ENCODE measurements around the gene EEF1AKMT2. TPM values are rescaled to one million over a fixed set of nuclear protein-coding genes. Genes with fewer than 3 reads are reported as not detected.
"Not testable (repeated sequence)": the region's sequence is repeated elsewhere in the genome, so short reads cannot be mapped to it uniquely, and the experiment has no call there.

The EEF1AKMT2 gene
- 21.1 TPM for polyA plus RNA-seq
- long read RNA-seq, donor 1, partial matches to known transcripts: 0 of 2 reads
- long read RNA-seq, donor 1, other reads (novel, unspliced or antisense): 0 of 2 reads
- long read RNA-seq, donor 2, partial matches to known transcripts: 0 of 7 reads
- long read RNA-seq, donor 2, other reads (novel, unspliced or antisense): 0 of 7 reads
- long read RNA-seq, donor 3: 0 reads
- long read RNA-seq, donor 4, partial matches to known transcripts: 0 of 1 reads
- long read RNA-seq, donor 4, other reads (novel, unspliced or antisense): 0 of 1 reads
- long read RNA-seq, donor 5, partial matches to known transcripts: 0 of 7 reads
- long read RNA-seq, donor 5, other reads (novel, unspliced or antisense): 0 of 7 reads
- long read RNA-seq, donor 6, partial matches to known transcripts: 0 of 18 reads
- long read RNA-seq, donor 6, other reads (novel, unspliced or antisense): 16 of 18 reads
- long read RNA-seq, donor 7, partial matches to known transcripts: 0 of 1 reads
- long read RNA-seq, donor 7, other reads (novel, unspliced or antisense): 0 of 1 reads
- long read RNA-seq, donor 8, partial matches to known transcripts: 0 of 8 reads
- long read RNA-seq, donor 8, other reads (novel, unspliced or antisense): 0 of 8 reads
- long read RNA-seq, donor 9, partial matches to known transcripts: 0 of 1 reads
- long read RNA-seq, donor 9, other reads (novel, unspliced or antisense): 0 of 1 reads
- long read RNA-seq, donor 10, partial matches to known transcripts: 0 of 6 reads
- long read RNA-seq, donor 10, other reads (novel, unspliced or antisense): 0 of 6 reads
- long read RNA-seq, donor 11, partial matches to known transcripts: 0 of 5 reads
- long read RNA-seq, donor 11, other reads (novel, unspliced or antisense): 0 of 5 reads

DNA sequence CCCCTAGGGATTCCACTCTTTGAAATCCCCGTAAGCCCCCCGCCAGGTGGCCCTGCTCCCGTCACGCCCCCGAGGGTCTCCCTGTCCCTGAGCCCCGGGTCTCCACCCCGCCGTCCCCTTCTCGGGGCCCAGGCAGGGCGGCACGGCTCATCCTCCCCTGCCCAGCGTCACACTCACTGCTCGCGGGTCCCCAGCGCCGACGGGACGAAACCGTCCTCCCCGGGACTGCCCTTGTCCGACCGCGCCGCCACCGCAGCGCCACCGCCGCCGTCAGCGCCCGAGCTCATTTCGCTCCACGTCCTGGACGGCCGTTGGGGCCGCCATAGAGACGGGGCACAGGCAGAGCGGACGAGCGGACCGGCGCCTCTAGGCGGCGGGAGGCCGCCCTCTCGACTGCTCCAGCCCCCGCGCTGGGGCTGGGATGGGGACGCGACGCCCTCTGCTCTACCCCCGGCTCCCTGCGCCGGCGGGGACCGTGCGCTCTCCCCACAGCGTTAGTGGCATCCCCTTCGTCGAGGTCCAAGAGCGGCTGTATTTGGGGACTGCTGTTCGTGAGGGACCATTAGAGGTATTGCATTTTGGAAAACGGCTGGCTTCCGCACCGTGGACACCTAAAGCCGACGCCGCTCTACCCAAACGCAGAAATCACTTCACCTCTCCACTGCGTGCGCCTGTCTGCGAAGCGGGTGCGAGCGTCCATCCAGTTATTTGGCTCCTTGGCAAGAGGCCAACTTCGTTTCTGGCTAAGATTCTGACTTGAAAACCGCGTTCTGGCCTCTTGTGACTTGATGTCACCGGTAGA, at the start of gene EEF1AKMT2:
TSS of gene EEF1AKMT2 (minus strand) at position 341 of the 802 bp plus-strand sequence. CDS start at position 287, 54 bp downstream.
- Histone ChIP-seq H3K36me3 (ENCODE audit: control insufficient read depth, insufficient read depth, low read length) (peaks cover 5% of the 10 kb centered on the region), H3K4me1 (ENCODE audit: control insufficient read depth, insufficient read depth, low read length) (no peaks in the 10 kb centered on the region), H3K27ac (ENCODE audit: low read length) (peak within 1 kb of the TSS; percentile 88), H3K9me3 (ENCODE audit: control insufficient read depth, low read depth, low read length) (no peaks in the 10 kb centered on the region), H3K4me3 (ENCODE audit: low read length) (peak within 1 kb of the TSS; percentile 97), H3K27me3 (ENCODE audit: control insufficient read depth, insufficient read depth, low read length) (no peaks in the 10 kb centered on the region)
- DNase-seq: peak; percentile 82 to 90
- WGBS (ENCODE audit: insufficient coverage, low lambda C conversion rate): no CpG with 5 or more reads among the region's 79 CpGs

DNA sequence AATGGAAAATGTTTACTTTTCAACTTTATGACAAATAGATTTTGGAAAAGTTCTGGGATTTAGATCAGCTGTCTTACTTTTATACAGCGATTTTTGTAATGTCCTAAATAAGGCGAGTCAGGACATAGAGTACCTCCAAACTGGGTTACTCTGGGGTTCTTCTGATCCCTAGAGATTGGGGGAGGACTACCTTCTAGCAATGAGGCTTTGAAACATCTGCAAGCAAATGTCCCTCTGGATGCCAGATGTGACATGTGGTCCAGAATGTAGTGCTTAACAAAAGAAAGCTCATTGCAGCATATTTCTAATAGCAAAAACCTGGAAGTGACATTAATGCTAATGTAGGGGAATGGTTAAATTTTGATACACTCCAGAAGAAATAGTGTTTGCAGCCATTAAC, 46.0 kb upstream of the EEF1AKMT2 start:
- no CpG with 5 or more reads among the region's 2 CpGs for WGBS (ENCODE audit: insufficient coverage, low lambda C conversion rate)
- peaks cover 31% of the 10 kb centered on the region for H3K36me3 ChIP-seq (ENCODE audit: control insufficient read depth, insufficient read depth, low read length)
- H3K4me1 ChIP-seq (ENCODE audit: control insufficient read depth, insufficient read depth, low read length): no peaks in the 10 kb centered on the region

DNA sequence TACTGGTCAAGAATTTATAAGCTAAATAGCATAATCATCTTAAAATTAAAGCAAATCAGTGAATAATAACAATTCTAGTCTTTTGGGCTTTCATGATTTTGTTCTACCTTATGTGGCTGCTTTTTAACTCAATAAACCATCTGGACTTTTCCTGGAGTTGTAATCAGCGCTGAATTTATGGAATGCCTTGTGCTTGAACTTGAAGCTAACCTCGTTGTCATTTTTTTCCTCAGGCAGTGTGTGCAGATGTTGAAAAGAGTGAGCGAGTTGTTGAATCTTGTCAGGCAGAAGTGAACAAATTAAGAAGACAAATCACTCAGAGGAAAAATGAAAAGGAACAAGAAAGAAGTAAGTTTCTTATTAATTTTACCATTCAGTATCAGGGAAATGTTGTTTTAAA, 39.4 kb upstream of the EEF1AKMT2 start:
- Histone ChIP-seq H3K4me3 (ENCODE audit: low read length) (no peak overlapping the region), H3K27me3 (ENCODE audit: control insufficient read depth, insufficient read depth, low read length) (no peaks in the 10 kb centered on the region), H3K36me3 (ENCODE audit: control insufficient read depth, insufficient read depth, low read length) (peaks cover 71% of the 10 kb centered on the region), H3K9me3 (ENCODE audit: control insufficient read depth, low read depth, low read length) (no peaks in the 10 kb centered on the region), H3K27ac (ENCODE audit: low read length) (no peak overlapping the region), H3K4me1 (ENCODE audit: control insufficient read depth, insufficient read depth, low read length) (no peaks in the 10 kb centered on the region)
- DNase-seq: no peak
- WGBS (ENCODE audit: insufficient coverage, low lambda C conversion rate): no CpG with 5 or more reads among the region's 3 CpGs

More for the DNA sequence above, 46.0 kb upstream of the EEF1AKMT2 start:
- H3K4me3 ChIP-seq (ENCODE audit: low read length): no peak overlapping the region
- no peaks in the 10 kb centered on the region for H3K27me3 ChIP-seq (ENCODE audit: control insufficient read depth, insufficient read depth, low read length)
- H3K27ac ChIP-seq (ENCODE audit: low read length): no peak overlapping the region
- DNase-seq: no peak
- no peaks in the 10 kb centered on the region for H3K9me3 ChIP-seq (ENCODE audit: control insufficient read depth, low read depth, low read length)

DNA sequence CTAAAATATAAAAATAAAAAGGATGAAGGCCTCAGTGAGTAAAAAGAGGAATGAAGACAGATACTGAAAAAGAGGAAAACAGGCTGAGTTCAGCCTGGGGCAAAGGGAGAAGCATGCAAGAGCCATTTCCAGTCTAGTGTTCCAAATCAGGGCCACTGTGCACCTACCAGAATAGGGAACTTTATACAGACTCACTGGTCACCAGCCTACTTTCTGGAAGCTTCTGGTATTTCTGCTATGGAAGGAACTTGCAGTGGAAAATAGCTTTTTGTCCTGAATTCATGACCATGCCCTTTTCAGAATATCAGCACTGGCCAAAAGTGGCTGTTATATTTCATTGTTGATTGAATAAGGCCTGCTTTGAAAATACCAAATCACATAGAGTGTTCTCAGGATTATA, 38.8 kb upstream of the EEF1AKMT2 start:
- peaks cover 67% of the 10 kb centered on the region for H3K36me3 ChIP-seq (ENCODE audit: control insufficient read depth, insufficient read depth, low read length)

DNA sequence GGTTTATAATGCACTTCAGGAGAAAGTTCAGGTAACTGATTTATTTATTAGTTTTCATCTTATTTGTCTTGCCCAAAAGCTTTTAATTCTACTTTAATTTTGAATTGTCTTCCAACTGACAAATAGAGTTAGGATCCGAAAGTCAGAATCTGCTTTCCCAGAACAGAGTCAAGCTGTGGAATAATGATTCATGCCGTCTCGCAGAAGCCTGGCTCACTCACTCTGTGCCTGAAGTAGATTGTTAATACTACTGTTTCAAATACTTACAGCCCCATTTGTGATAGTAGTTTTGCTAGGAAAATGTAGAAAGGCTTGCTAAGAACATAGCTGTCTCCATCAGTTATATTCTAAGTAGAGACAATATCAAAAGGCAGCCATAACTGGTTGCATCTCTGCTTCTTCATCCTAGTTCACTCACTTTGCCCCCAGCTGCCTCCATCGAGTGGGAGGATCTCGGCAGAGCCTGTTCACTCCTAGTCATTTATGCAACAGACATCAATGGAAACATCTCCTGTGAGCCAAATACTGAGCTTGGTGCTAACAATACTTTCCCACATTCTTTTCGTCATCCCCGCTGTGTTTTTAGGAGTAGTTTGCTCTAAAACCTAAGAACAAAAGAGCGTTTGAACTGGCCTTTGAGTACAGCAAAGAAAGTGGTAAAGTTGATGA, 37.9 kb upstream of the EEF1AKMT2 start:
- 100% methylated on average over 1 of the region's 8 CpGs for WGBS (ENCODE audit: insufficient coverage, low lambda C conversion rate)
- DNase-seq: no peak
- H3K9me3 ChIP-seq (ENCODE audit: control insufficient read depth, low read depth, low read length): no peaks in the 10 kb centered on the region
- peaks cover 59% of the 10 kb centered on the region for H3K36me3 ChIP-seq (ENCODE audit: control insufficient read depth, insufficient read depth, low read length)
- H3K4me3 ChIP-seq (ENCODE audit: low read length): no peak overlapping the region
- H3K27me3 ChIP-seq (ENCODE audit: control insufficient read depth, insufficient read depth, low read length): no peaks in the 10 kb centered on the region
- H3K27ac ChIP-seq (ENCODE audit: low read length): no peak overlapping the region
- H3K4me1 ChIP-seq (ENCODE audit: control insufficient read depth, insufficient read depth, low read length): no peaks in the 10 kb centered on the region

More for the DNA sequence above, 38.8 kb upstream of the EEF1AKMT2 start:
- Histone ChIP-seq H3K27ac (ENCODE audit: low read length) (no peak overlapping the region), H3K27me3 (ENCODE audit: control insufficient read depth, insufficient read depth, low read length) (no peaks in the 10 kb centered on the region), H3K9me3 (ENCODE audit: control insufficient read depth, low read depth, low read length) (no peaks in the 10 kb centered on the region), H3K4me1 (ENCODE audit: control insufficient read depth, insufficient read depth, low read length) (no peaks in the 10 kb centered on the region), H3K4me3 (ENCODE audit: low read length) (no peak overlapping the region)
- DNase-seq: no peak

DNA sequence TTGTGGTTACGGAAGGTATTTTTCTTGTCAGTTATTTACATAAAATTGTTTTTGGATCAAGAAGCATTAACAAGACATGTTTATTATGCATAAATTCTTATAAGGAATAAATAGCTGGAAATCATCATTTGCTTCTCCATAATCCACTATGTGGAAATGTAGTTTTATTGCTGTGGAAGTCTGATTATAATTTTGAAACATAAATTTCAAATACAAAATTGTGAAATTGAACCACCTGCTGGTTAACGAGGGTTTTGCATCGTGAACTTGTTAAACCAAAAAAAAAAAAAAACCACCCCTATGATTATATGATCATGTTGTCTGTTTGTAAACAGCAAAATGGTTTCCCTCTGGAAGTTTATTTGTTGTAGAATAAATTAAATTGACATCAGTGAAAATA, 35.8 kb upstream of the EEF1AKMT2 start:
- H3K36me3 ChIP-seq (ENCODE audit: control insufficient read depth, insufficient read depth, low read length): peaks cover 46% of the 10 kb centered on the region
- 100% methylated on average over 1 of the region's 3 CpGs for WGBS (ENCODE audit: insufficient coverage, low lambda C conversion rate)
- H3K27ac ChIP-seq (ENCODE audit: low read length): no peak overlapping the region
- H3K27me3 ChIP-seq (ENCODE audit: control insufficient read depth, insufficient read depth, low read length): no peaks in the 10 kb centered on the region
- no peaks in the 10 kb centered on the region for H3K9me3 ChIP-seq (ENCODE audit: control insufficient read depth, low read depth, low read length)
- H3K4me1 ChIP-seq (ENCODE audit: control insufficient read depth, insufficient read depth, low read length): no peaks in the 10 kb centered on the region
- H3K4me3 ChIP-seq (ENCODE audit: low read length): no peak overlapping the region
- DNase-seq: no peak

DNA sequence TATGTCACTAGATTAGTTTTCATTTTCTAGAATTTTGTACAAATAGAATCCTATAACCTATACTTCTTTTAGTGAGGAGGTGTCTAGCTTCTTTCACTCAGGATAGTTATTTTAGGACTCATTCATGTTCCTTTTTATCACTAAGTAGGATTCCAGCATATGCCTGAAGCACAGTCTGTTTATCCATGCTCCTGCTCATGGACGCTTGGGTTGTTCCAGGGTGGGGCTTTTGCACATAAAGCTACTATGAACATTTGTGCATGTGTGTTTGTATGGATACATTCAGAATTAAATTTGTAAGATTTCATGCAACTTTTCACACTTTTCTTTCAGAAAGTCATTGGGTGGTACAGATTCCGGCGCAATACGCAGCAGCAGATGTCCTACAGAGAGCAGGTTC, 34.6 kb upstream of the EEF1AKMT2 start:
- H3K9me3 ChIP-seq (ENCODE audit: control insufficient read depth, low read depth, low read length): no peaks in the 10 kb centered on the region
- no peak overlapping the region for H3K4me3 ChIP-seq (ENCODE audit: low read length)
- WGBS (ENCODE audit: insufficient coverage, low lambda C conversion rate): no CpG with 5 or more reads among the region's 4 CpGs
- no peak overlapping the region for H3K27ac ChIP-seq (ENCODE audit: low read length)
- no peak for DNase-seq
- no peaks in the 10 kb centered on the region for H3K4me1 ChIP-seq (ENCODE audit: control insufficient read depth, insufficient read depth, low read length)
- no peaks in the 10 kb centered on the region for H3K27me3 ChIP-seq (ENCODE audit: control insufficient read depth, insufficient read depth, low read length)
- H3K36me3 ChIP-seq (ENCODE audit: control insufficient read depth, insufficient read depth, low read length): peaks cover 40% of the 10 kb centered on the region

DNA sequence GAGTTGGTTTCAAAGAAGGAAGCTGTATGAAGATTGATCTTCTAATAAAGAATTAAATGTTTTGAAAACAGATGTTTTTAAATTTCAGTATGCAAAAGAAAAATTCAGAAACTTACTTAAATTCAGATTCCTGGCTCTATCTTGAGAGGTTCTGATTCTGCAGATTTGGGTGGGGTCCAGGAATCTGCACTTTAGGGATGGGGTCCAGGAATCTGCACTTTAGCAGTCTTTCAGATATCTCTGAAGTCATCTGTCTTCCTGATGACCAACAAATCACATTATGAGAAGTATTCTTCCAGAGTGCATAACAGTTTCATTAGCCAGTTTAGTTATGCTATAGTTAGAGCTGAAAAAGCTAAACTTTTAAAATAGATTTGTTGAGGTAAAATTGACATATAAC, 34.0 kb upstream of the EEF1AKMT2 start:
- Histone ChIP-seq H3K36me3 (ENCODE audit: control insufficient read depth, insufficient read depth, low read length) (peaks cover 41% of the 10 kb centered on the region), H3K4me3 (ENCODE audit: low read length) (no peak overlapping the region), H3K27ac (ENCODE audit: low read length) (no peak overlapping the region), H3K9me3 (ENCODE audit: control insufficient read depth, low read depth, low read length) (no peaks in the 10 kb centered on the region), H3K27me3 (ENCODE audit: control insufficient read depth, insufficient read depth, low read length) (no peaks in the 10 kb centered on the region), H3K4me1 (ENCODE audit: control insufficient read depth, insufficient read depth, low read length) (no peaks in the 10 kb centered on the region)
- no peak for DNase-seq

DNA sequence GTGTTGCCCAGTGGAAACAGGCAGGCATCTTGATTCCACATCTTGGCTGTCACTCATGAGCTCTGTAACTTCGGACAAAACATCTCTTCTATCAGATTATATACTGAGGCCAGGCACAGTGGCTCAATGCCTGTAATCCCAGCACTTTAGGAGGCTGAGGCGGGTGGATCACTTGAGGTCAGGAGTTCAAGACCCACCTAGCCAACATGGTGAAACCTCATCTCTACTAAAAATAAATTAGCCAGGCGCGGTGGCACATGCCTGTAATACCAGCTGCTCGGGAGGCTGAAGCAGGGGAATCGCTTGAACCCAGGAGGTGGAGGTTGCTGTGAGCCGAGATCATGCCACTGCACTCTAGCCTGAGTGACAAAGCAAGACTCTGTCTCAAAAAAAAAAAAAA, 33.2 kb upstream of the EEF1AKMT2 start:
- not testable (repeated sequence) for H3K4me3 ChIP-seq (ENCODE audit: low read length); DNase-seq; H3K27me3 ChIP-seq (ENCODE audit: control insufficient read depth, insufficient read depth, low read length); H3K9me3 ChIP-seq (ENCODE audit: control insufficient read depth, low read depth, low read length); H3K27ac ChIP-seq (ENCODE audit: low read length); H3K4me1 ChIP-seq (ENCODE audit: control insufficient read depth, insufficient read depth, low read length)
- H3K36me3 ChIP-seq (ENCODE audit: control insufficient read depth, insufficient read depth, low read length): peaks cover 34% of the 10 kb centered on the region
- WGBS (ENCODE audit: insufficient coverage, low lambda C conversion rate): 80% methylated on average over 1 of the region's 7 CpGs

DNA sequence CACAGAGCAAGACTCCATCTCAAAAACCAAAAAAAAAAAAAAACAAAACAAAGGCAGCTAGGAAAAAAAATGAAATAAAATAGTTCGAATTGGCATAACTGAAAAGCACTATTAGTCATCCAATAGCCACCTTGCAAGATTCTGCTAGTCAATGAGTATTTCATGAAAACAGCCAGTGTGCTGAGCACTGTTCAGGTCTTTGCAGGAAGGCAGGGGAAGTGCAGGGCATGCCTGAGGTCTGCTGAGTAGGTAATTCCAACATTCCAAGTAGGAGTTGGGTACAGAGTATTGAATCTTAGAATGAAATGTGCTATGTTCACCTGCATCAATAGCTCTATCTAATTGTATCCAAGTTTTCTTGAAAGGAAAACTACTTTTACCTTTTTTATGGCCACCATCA, 32.8 kb upstream of the EEF1AKMT2 start:
- no peaks in the 10 kb centered on the region for H3K27me3 ChIP-seq (ENCODE audit: control insufficient read depth, insufficient read depth, low read length)
- WGBS (ENCODE audit: insufficient coverage, low lambda C conversion rate): 100% methylated on average over 1 of the region's 1 CpG
- H3K27ac ChIP-seq (ENCODE audit: low read length): no peak overlapping the region
- DNase-seq: no peak
- no peaks in the 10 kb centered on the region for H3K4me1 ChIP-seq (ENCODE audit: control insufficient read depth, insufficient read depth, low read length)
- no peaks in the 10 kb centered on the region for H3K9me3 ChIP-seq (ENCODE audit: control insufficient read depth, low read depth, low read length)
- H3K36me3 ChIP-seq (ENCODE audit: control insufficient read depth, insufficient read depth, low read length): peaks cover 30% of the 10 kb centered on the region
- no peak overlapping the region for H3K4me3 ChIP-seq (ENCODE audit: low read length)
